HG03025 (cell line): ENCODE measurements around the gene WDR35.
"Not testable (repeated sequence)": the region's sequence is repeated elsewhere in the genome, so short reads cannot be mapped to it uniquely, and the experiment has no call there.

Experiments
- ATAC-seq: cut with Tn5 transposase; IDR thresholded peaks from one replicate; pipeline ENCODE4 v1.9.1; 2021; ENCODE audit warnings: mild to moderate bottlenecking, moderate library complexity; ENCODE audit not compliant: unreplicated experiment, low FRiP score

WDR35 gene

DNA sequence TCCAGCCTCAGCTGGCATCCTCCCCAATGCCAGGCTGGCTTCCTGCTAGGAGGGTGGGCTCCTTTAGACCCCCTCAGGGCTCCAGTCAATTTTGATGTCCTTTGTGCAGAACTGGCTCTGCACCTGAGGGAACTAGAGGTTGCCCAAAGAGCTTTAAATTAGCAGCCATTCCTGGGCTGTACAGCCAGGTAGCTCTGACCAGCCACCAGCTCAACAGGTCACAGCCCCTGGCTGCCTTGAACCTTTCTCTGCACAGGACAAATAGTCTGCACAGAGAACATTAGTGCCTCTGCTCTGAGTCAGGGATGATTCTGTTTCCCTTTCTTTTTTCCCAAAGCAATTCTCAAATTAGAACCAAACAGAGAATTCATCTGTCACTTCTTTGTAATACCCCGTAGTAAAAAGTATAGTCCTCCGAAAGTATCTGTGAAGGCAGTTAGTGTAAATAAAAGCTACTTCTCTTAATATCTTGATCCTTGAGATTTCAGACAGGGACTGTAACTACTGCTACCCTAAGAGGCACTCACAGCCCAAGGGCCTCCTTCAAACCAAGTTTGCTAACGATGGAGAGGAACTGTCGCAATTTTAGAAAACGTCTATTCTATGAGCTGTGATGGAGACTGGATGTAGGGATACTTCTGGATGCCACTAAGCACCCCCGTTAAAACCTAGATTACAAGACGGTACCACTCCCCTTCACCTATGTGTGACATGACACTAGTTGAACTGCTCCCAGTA, 91.1 kb downstream of the WDR35 start:
- no peak for ATAC-seq

DNA sequence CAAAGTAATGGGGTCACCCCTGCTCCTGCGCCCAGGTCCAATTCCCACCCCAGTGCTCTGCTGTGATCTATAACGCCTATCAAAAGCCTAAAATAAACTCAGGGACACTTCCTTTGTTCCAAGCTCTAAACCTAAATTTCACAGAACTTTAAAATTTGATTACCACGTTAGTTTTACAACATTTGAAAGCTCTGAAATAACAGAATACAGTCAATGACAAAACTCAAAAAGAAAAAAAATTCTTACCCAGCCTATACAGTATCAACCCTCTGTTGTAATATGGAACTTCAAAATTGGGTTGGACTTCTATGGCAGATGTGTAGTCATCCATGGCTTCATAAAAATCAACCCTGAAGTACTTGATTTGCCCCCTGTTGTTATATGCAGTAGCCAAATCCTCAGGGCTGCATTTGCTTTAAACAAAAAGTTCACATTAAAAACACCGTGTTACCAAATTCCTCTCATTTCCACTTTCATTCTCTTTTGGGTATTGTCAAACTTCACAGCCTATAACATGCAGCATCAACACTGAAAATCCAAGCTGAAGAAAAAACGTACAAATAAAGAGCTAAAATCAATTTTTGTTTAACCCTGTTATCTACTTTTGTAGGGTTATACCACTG, 92.2 kb downstream of the WDR35 start:
- ATAC-seq, result no peak

DNA sequence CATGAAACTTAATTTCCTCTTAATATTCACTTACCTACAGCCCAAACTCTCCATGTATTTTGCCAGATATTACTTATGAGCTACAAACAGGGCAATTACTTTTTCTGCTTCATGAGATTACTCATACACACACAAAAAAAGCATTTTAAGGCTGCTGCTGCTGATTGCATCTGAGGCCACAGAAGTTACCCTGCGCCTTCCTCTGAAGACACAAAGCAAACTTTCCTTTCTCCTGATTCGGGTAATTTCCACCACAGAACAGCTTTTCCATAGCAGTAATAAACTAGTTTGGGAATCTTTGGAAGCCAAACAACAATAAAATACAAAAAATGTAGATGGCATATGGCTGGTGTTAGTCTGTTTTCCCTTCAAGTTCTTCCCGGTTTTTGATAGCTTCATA, 94.4 kb downstream of the WDR35 start:
- no peak for ATAC-seq

DNA sequence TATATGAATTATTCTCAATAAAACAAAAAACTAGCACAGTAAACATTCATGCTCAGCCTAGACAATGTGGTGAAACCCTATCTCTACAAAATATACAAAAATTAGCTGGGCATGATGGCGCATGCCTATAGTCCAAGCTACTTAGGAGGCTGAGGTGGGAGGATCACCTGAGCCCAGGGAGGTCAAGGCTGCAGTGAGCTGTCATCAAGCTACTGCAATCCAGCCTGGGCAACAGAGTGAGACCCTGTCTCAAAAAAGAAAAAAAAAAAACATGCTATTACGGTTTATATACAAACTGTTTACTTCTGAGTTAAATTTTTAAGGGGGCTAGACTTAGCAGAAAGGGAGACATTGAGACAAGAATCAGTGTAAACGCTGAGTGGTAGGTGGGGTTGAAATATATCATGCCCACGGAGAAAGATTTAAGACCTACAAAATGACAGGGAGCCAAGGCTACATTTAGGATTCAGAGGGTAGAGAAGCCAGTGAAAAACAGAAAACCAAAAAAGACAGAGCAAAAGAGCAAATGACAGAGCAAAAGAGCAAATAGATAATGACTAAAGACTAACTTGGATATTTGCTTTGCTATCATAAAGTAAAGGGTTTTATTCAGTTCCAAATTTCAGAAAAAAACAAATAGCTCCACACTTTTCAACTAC, 95.6 kb downstream of the WDR35 start:
- peak; percentile 16 for ATAC-seq

DNA sequence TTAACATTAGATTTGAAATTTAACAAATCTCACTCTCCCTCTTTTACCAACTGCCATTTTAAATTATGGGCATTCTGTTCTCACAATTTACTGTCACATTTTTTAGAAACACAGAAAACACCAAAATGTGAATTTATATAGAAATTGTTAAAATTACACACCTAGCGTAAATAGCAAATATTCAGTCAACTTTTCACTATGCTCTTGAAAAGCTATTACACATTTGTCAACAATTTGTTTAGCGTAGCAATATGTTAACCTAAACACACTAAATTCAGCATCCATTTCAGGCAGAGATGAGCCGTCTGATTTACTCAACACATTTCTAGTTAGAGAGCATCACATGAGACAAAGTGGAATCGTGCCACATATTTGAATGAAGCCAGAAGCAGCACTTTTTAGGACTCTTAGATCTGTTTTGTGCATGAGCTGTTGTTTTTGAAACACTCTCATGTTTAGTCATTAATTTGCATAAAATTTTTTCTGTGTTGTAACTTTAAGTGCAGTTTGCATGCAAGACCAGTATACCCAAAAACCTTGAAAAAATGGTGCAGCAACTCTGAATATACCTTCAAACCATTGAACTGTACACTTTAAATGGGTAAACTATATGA, 96.3 kb downstream of the WDR35 start:
- peak; percentile 70 for ATAC-seq

DNA sequence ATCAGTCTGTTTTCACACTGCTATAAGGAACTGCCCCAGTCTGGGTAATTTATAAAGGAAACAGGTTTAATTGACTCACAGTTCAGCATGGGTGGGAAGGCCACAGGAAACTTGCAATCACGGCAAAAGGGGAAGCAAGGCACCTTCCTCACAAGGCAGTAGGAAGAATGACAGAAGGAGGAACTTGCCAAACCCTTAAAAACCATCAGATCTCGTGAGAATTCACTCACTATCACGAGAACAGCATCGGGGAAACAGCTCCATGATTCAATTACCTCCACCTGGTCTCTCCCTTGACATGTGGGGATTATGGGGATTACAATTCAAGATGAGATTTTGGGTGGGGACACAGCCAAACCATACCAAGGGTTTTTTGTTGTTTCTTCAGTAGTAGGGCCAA, 97.9 kb downstream of the WDR35 start:
- not testable (repeated sequence) for ATAC-seq

DNA sequence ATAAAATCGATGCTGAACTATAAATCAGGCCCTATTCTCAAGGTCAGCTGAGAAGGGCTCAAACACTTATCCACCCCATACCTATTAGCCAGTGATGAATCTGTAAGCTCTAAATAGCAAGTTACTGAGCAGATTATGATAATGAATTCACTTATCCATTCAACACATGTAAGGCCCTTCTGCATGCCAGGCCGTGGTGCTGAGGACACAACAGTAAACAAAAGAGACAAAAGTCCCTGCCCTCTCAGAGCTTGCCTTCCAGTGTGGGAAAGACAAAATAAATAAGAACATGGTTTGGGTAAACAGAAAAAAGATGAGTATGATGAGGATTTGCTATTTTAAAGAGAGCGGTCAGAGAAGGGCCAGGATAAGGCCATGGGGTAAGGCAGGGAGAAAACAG, 99.8 kb downstream of the WDR35 start:
- ATAC-seq, result no peak

DNA sequence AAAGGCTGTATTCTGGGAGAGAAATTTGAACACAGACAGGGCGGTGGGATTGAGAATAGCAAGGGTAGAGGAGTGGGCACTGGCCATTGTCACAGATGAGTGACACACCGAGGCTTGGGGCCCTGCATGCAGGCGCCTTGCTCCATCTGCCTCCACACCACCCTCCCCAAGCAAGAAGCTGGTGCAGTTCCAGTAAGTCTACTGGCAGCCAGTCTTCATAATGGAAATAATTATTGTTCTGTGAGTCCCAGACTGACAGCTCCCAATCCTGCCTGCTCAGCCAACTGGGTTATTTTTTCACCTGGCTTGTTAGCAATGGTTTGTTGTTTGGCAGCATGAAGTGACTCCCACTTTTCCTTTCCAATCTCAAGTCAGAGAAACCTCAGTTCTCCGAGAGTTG, 101.1 kb downstream of the WDR35 start:
- ATAC-seq, result no peak

DNA sequence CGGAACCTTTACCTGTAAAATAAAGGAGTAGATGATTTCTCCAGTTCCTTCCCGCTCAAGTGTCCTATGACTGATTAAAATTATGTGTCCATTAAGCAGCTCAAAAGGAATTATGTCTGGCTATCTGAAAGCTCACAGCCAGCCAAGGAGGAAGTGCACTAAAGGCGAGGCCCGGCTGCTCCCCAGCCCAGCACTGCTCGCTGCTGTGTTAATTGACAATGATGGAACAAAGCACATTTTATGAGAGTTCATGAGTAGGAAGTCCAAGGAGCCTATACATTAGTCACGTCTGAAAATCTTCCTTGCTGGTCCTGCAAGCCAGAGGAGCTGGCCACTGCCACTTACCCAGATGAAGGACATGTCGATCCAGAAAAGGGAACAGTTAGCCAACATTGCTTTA, 102.4 kb downstream of the WDR35 start:
- ATAC-seq, result no peak

DNA sequence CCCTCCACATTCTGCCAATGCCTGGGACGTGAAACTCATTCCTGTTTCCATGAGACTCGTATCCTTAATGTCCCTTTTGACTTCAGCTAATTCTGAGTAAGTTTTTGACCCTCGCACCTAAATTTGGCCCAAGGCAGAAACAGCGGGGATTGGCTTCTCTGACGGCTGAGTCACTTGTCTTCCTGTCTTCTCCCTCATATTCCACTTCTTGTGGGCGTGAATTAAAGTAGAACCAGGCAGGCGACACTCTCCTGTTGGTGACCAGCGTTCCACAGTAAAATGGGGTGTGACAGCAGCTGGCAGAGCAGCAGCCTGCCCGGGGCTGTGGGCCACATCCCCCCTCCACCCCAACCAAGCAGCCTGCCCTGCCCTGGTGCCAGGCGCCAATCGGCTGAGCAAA, 103.6 kb downstream of the WDR35 start:
- no peak for ATAC-seq

DNA sequence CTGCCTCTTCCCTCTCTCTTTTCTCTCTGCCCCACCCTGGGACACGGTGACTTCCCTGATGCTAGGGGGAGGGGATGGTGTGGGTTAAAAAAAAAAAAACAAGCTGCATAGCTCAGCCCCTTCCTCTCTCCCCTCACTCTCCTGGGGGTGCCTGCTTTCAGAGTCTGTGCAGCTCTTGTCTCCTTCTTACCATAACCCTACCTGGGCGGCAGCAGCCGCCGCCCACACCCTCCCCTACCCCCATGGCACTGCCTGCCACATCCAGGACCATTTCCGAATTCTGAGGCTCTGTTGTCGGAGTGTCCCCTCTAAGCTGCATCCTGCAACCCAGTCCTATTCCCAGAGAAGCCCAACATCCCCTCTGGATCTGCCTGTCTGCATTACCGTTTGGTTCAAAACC, 104.1 kb downstream of the WDR35 start:
- no peak for ATAC-seq

DNA sequence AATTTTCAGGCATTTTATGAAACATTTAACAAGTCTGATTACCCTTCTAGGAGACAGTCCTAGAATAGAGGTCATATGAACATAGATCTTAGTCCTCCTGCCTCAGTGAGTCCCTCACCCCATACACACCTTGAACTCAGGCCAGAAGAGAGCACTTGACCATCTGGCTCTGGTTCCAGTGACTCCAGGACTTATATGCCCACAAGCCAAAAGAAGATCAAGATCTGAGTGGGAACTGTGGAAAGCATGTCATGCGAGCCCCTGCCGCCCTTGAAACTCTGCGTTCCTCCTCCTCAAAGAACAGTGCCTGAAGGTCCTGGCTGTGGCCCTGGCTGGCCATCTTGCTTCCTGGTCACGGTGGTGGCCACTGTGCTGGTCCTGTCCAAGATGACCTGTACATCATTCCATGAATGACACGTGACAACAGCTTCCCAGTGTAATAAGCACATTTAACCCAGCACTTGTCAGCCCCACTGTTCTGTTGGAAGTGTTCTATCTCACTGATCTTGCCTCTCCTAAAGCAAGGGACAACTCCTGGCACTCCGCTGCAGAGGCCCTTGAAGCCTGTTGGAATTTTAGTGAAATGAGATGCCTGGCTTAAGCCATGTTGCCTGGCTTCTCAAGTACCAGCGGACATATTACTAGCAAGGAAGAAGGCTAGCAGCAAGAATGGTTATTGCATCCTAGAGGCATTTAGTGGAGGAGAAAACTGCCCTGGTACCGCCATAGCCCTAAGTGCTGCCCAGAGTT, 105.8 kb downstream of the WDR35 start:
- no peak for ATAC-seq

DNA sequence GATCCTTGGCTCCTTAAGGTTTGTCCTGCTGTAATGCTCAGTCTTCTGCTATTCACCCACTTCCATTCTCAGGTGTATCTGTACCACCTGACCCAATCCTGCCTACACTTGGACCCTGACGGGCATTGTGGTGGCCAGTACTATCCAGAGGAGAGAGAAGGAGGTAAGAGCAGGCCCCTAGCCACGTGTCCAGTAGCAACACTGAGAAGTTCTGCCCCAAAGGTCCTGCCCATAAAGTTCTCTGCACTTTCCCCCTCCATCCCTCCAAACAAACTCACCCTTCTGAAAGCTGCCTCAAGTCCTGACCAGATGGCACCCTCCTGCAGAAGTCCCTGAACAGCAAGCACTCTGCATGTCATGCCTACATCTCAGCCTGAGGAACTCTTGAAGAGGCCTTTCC, 106.4 kb downstream of the WDR35 start:
- no peak for ATAC-seq

DNA sequence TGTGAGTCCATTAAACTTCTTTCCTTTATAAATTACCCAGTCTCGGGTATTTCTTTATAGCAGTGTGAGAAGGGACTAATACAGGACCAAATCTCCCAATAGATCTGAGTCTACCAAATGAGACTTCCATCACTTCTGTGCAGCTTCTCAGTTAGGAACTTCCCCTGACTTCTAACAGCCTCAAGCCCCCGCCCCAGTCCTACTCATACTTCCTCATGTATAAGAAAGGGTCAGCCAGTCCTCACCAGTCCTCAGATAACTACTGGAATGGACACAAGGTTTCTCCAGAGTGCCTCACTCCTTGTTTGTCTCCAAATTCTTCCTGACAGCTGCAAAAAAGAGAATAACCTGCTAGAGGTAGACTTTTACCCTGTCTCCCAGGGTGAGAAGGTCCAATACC, 107.6 kb downstream of the WDR35 start:
- ATAC-seq, result no peak

DNA sequence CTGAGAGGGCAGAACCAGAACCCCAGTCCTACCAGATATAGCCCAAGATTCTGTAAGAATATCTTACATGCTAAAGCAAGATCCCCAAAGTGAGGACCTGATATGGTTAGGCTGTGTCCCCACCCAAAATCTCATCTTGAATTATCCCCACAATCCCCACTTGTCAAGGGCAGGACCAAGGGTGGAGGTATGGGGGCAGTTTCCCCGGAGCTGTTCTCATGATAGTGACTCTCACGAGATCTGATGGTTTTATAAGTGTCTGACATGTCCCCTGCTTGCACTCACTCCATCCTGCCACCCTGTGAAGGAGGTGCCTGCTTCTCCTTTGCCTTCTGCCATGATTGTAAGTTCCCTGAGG, 108.0 kb downstream of the WDR35 start:
- ATAC-seq, result no peak

DNA sequence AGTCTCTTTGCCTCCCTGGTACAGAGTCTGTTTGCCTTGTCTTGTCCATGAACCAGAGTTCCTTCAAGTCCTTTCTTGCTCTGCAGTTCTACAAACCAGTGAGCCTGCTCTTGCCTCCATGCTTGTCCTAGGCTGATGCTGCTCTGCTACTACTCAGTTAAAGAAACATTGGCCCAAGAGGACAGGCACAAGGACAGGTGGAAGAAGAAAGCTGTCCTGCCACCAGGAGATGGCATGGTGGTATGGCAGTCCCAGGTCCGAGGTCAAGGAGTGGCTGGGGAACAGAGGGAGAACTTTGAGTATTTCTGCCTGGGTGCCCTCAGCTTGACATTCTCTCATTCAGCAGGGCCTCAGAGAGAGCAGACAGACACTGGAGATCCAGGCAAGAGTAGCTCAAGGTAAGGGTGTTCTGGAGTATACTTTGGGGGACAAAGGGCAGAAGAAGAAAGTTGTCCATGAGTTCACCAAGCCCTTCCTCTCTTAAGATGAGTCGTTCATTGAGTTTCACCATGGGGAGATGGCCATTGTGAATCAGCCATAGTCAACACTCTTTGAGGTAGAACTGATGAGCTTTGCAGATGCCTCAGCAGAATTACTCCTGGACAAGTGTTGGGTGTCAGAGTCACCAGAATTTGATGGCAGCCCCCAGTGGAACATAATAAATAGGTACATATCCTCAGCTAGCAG, 108.5 kb downstream of the WDR35 start:
- no peak for ATAC-seq

DNA sequence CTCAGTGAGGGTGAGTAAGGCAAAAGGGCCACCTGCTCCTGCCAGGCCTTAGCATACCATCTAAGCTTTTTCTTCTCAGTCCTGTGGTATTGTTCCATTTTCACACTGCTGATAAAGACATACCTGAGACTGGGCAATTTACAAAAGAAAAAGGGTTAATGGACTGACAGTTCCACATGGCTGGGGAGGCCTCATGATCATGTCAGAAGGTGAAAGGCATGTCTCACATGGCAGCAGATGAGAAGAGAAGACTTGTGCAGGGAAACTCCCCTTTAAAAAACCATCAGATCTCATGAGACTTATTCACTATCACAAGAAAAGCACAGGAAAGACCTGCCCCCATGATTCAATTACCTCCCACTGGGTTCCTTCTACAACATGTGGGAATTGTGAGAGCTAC, 109.7 kb downstream of the WDR35 start:
- ATAC-seq, result not testable (repeated sequence)

DNA sequence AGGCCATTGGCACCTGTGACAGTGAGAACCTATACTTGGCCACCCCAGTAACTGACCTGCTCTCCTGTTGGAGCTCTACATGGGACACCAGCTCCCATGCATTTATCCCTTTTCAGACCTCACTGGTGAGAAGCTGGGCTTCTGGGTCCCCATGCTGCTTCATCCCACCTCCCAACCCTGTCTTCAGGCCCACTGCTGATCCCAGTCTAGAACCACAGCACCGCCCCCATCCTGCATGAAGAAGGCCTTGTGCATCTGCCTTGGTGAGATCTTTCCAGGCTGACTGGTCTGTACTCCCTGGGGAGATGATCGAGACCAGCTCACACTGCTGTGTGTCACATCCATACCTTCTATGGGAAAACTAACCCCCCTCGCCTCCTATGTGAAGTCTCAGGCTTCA, 110.8 kb downstream of the WDR35 start:
- no peak for ATAC-seq

DNA sequence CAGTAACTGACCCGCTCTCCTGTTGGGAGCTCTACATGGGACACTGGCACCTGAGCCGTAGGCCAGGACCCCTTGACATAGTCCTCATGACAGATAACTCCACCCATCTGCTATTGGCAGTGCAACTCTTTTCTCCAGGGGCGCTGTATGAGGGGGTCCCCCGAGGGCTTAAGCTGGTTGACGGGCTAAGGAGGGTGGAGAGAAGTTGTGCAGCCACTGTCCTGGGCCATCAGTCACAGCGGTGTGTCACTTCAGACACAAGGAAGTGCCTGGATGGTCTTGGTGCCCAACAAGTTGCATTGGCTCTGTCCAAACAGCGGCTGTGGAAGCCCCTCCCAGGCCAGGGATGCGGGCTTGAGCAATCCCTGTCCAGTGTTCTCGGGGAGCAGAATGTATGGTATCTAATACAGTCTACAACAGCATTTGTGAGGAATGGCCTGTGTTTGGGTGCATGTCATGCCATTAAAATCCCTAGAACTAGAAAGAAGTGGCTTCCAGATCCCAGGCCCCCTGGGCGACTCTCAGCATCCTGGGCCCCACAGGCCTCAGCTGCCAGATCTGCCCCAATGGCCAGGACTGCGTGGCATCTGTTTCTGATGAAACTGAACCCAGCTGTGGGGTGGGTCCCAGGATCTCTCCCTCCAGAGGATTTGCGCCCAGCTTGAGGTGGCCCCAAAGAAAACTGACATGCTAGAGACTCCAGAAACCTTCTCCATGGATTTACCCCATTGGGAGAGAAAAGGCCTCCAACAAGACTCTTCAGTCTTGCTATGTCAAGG, 111.4 kb downstream of the WDR35 start:
- ATAC-seq, result no peak

DNA sequence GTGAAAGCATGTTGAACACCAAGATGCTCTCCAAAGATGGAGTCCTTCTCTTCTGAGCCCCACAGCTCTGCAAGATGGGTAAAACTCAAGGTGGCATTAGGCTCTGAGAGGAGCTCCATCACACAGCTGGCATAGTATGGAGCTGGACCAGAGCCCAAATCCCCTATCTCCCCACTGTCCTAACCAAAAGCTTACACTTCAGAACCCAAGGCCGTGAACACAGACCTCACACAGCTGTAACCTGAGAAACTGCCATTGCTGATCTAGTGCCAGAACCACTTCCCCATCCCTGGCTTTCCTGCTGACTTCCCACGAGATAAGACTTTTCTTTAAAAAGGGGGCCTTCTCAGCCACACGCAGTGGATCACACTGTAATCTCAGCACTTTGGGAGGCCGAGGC, 113.2 kb downstream of the WDR35 start:
- ATAC-seq, result no peak
